Thyroid gland (tissue), 4 donors: ENCODE results near the gene KIF25. TPM values are rescaled to one million over a fixed set of nuclear protein-coding genes. Genes with fewer than 3 reads are reported as not detected.

Source experiments
- DNase-seq, 2 donors: peaks; one replicate each; pipeline ENCODE4 v3.0.0-alpha.2; 2019
- H3K27ac ChIP-seq, 3 donors: fragments of 200-600 bp; sonication (generic); 1 replicate in 2 of 3; 2 replicates in 1 of 3; pipeline ENCODE4 v1.5.1; 2016 to 2019; ENCODE audit warnings: mild to moderate bottlenecking in 1 of 3, moderate library complexity in 1 of 3
- H3K27me3 ChIP-seq: fragments of 200-600 bp; sonication (generic); one replicate; pipeline ENCODE4 v1.5.1; 2019
- H3K36me3 ChIP-seq, 2 donors: fragments of 200-600 bp; sonication (generic); one replicate each; pipeline ENCODE4 v1.5.1; 2016 to 2019
- H3K4me1 ChIP-seq, 2 donors: fragments of 200-600 bp; sonication (generic); one replicate each; pipeline ENCODE4 v1.5.1; 2017 to 2019
- H3K4me3 ChIP-seq, 3 donors: fragments of 200-600 bp; sonication (generic); replicated peaks in 1 of 3; 1 replicate in 2 of 3; 2 replicates in 1 of 3; pipeline ENCODE4 v1.5.1; 2016; ENCODE audit warnings: mild to moderate bottlenecking in 1 of 3
- H3K9me3 ChIP-seq: fragments of 200-600 bp; sonication (generic); one replicate; pipeline ENCODE4 v1.5.1; 2017
- POLR2A ChIP-seq, 2 donors: fragments of 450-650 bp; IDR thresholded peaks; one replicate each; pipeline ENCODE4 v1.6.1; 2017; ENCODE audit warnings: antibody characterized with exemption in 2 of 2, mild to moderate bottlenecking in 2 of 2, moderate library complexity in 1 of 2
- WGBS, 2 donors: methylation state at CpG; one replicate each; pipeline ENCODE4 v1.1.5; 2017; 5-methylcytosine and 5-hydroxymethylcytosine counted together
- intact Hi-C: fragments of 100-400 bp; cut with DNase I; formaldehyde crosslinking; loops from one replicate; pipeline ENCODE4 v1.15.1; 2023
- total RNA-seq, 4 donors: library from RNA; depleted of rRNA; stranded (reverse); fragments of >200 nt; gene quantifications; one replicate each; pipeline ENCODE4 v1.2.3, GENCODE V29; 2016
- TF ChIP-seq, protein P1 (sequence below), 6 experiments: fragments of 200-600 bp in 3 of 6; fragments of 450-650 bp in 3 of 6; sonication (generic) in 3 of 6; IDR thresholded peaks; one replicate each; pipeline ENCODE4 v1.5.1; 2016 to 2019; ENCODE audit warnings: antibody characterized with exemption in 6 of 6, mild to moderate bottlenecking in 2 of 6, inconsistent platforms in 1 of 6, moderate library complexity in 1 of 6

KIF25 gene
- total RNA-seq, 4 donors from 2014 or later = not detected

DNA sequence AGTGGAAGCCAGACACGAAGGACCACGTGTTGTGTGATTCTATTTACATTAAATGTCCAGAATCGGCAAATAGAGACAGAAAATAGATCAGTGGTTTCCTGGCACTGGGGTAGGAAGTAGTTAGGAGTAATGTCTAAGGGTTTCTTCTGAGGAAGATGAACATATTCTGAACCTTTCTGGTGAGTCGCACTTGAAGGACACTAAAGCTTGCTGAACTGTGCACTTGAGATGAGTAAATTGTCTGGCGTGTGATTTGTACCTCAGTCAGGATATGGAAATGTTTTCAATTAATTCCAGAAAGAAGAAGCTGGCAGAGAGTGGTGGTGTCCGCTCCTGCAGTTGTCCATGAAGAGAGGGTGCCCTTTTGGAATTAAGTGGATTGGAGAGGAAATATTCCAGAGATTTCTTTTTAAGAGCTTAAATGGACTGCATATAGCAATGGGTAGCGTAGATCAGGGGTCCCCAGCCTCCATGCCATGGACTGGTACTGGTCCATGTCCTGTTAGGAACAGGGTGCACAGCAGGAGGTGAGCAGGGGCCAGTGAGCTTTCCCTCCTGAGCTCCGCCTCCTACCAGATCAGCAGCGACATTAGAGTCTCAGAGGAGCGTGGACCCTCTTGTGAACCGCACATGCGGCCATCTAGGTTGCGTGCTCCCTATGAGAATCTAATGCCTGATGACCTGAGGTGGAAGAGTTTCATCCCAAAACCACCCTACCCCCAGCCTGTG lies 12.4 kb upstream of the KIF25 start:
- Histone ChIP-seq H3K36me3 (no peaks in the 10 kb centered on the region), H3K4me1 (no peaks in the 10 kb centered on the region), H3K27me3 (no peaks in the 10 kb centered on the region), H3K9me3 (no peaks in the 10 kb centered on the region), H3K27ac (no peak overlapping the region), H3K4me3 (no peak overlapping the region)
- intact Hi-C loops = no loop called here
- DNase-seq = no peak
- TF ChIP-seq, protein P1, sequence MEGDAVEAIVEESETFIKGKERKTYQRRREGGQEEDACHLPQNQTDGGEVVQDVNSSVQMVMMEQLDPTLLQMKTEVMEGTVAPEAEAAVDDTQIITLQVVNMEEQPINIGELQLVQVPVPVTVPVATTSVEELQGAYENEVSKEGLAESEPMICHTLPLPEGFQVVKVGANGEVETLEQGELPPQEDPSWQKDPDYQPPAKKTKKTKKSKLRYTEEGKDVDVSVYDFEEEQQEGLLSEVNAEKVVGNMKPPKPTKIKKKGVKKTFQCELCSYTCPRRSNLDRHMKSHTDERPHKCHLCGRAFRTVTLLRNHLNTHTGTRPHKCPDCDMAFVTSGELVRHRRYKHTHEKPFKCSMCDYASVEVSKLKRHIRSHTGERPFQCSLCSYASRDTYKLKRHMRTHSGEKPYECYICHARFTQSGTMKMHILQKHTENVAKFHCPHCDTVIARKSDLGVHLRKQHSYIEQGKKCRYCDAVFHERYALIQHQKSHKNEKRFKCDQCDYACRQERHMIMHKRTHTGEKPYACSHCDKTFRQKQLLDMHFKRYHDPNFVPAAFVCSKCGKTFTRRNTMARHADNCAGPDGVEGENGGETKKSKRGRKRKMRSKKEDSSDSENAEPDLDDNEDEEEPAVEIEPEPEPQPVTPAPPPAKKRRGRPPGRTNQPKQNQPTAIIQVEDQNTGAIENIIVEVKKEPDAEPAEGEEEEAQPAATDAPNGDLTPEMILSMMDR (IDR thresholded peaks at IDR 0.05) = no peak
- TF ChIP-seq POLR2A (IDR thresholded peaks at IDR 0.05) = no peak
- 81 to 96% methylated on average over 13 of the region's 13 CpGs for WGBS, 2 donors

DNA sequence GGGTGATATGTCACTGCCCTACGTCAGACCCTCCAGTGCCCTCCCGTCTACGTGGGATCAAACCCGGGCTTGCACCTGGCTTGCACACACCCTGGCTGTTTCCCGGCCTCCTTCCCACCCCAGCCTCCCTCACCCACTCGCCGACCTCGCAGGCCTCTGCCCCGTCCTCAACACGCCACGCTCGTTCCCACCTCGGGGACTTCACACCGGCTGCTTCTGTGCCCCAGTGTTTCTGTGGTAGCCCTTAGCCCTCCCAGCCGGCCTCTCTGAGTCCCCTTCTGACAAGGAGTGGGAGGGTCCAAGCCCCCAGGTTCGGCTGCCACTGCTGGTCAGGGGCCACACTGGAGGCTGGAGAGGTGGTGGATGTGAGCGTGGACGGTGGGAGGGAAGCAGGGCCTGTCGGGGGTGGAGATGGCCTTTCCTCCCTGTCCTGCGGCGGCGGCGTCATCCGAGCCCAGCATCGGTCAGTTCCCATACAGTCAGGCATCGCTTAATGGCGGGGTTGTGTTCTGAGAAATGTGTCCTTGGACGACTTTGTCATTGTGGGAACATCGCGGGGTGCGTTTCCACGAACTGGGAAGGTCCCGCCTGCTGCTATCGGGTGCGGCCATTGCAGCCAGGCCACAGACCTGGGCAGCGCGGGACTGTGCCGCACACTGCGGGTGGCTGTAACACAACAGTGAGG lies 11.4 kb upstream of the KIF25 start:
- WGBS, 2 donors = 94 to 95% methylated on average over 35 to 38 of the region's 39 CpGs
- Histone ChIP-seq H3K27me3 (no peaks in the 10 kb centered on the region), H3K4me1 (no peaks in the 10 kb centered on the region), H3K36me3 (no peaks in the 10 kb centered on the region), H3K4me3 (no peak overlapping the region), H3K27ac (no peak overlapping the region), H3K9me3 (no peaks in the 10 kb centered on the region)
- TF ChIP-seq POLR2A (IDR thresholded peaks at IDR 0.05) = no peak
- TF ChIP-seq, protein P1 (IDR thresholded peaks at IDR 0.05) = no peak
- intact Hi-C loops = no loop called here
- DNase-seq = no peak

DNA sequence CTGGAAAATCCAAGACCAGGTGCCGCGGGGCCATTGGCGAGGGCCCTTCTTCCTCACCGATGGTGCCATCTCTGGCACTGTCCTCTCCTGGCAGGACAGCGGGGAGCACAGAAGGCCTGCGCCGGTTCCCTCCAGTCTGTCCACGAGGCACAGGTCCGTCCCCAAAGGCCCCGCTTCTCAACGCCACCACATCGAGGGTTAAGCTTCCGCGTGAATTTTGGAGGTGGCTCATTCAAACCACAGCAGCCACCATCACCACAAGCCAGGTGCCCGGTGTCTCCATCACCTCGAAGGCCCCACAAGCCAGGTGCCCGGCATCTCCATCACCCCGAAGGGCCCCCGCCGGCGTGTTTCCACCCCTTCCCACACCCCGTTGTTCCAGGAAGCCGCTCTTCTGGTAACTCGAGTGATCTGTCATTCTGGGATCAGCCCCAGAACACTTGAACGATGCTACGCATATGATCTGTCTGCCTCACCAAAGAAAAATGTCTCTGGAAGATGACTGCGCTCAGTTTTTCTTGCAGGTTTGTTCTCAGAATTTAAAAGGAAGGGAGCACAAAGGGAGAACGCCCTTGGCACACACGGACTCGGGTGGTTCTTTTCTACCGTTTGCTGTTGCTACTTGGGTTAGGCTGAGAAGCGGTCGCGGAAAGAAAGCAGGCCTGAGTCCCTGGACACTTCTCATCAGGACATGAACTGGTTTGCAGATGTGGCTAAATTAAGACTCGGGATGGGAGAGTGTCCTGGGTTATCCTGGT lies 9.9 kb upstream of the KIF25 start:
- TF ChIP-seq POLR2A (IDR thresholded peaks at IDR 0.05) = no peak
- TF ChIP-seq, protein P1 (IDR thresholded peaks at IDR 0.05) = no peak
- intact Hi-C loops = no loop called here
- Histone ChIP-seq H3K4me3 (no peak overlapping the region), H3K27me3 (no peaks in the 10 kb centered on the region), H3K4me1 (no peaks in the 10 kb centered on the region), H3K27ac (no peak overlapping the region), H3K9me3 (no peaks in the 10 kb centered on the region), H3K36me3 (no peaks in the 10 kb centered on the region)
- no peak for DNase-seq
- 91 to 94% methylated on average over 32 to 33 of the region's 35 CpGs for WGBS, 2 donors

DNA sequence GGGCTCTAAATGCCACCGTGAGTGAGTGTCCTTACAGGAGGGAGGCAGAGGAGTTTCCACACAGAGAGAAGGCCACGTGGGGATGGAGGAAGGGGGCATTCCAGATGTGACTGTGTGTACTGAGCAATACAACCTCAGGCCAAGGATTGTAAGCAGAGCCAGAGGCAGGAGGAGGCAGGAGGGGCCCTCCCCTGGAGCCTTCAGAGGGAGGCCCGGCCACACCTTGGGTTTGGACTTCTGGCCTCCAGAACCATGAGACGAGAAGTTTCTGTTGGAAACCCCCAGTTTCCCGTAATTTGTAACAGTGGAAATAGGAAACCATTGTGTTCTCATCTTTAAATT lies 9.3 kb upstream of the KIF25 start:
- Histone ChIP-seq H3K36me3 (no peaks in the 10 kb centered on the region), H3K4me3 (no peak overlapping the region), H3K9me3 (no peaks in the 10 kb centered on the region), H3K27ac (no peak overlapping the region), H3K4me1 (no peaks in the 10 kb centered on the region), H3K27me3 (no peaks in the 10 kb centered on the region)
- 62 to 88% methylated on average over 5 of the region's 5 CpGs for WGBS, 2 donors
- no peak for TF ChIP-seq POLR2A (IDR thresholded peaks at IDR 0.05)
- TF ChIP-seq, protein P1 (IDR thresholded peaks at IDR 0.05) = no peak
- intact Hi-C loops = no loop called here
- no peak for DNase-seq
